ENCODE results near the gene NDST4.

The NDST4 gene

GRCh38 chr4:115058533-115058932 is 54.9 kb downstream of the NDST4 start:
- TF ChIP-seq CTCF (IDR thresholded peaks at IDR 0.05; ENCODE audit: extremely low read depth, missing control alignments): no peak
- no peak for DNase-seq (ENCODE audit: low spot score)

- DNase-seq (ENCODE audit: low spot score): no peak
- no peak for TF ChIP-seq CTCF (IDR thresholded peaks at IDR 0.05; ENCODE audit: extremely low read depth, missing control alignments)
Observed at GRCh38 chr4:115054836-115055235, 58.6 kb downstream of the NDST4 start.

GRCh38 chr4:115053313-115053712 is 60.1 kb downstream of the NDST4 start:
- no peak for TF ChIP-seq CTCF (IDR thresholded peaks at IDR 0.05; ENCODE audit: extremely low read depth, missing control alignments)
- no peak for DNase-seq (ENCODE audit: low spot score)

GRCh38 chr4:115042496-115042895 is 70.9 kb downstream of the NDST4 start:
- TF ChIP-seq CTCF (IDR thresholded peaks at IDR 0.05; ENCODE audit: extremely low read depth, missing control alignments): no peak
- no peak for DNase-seq (ENCODE audit: low spot score)

- DNase-seq (ENCODE audit: low spot score): no peak
- TF ChIP-seq CTCF (IDR thresholded peaks at IDR 0.05; ENCODE audit: extremely low read depth, missing control alignments): no peak
Observed at GRCh38 chr4:115030281-115030680, 83.1 kb downstream of the NDST4 start.

- no peak for DNase-seq (ENCODE audit: low spot score)
Observed at GRCh38 chr4:115028682-115029410, 84.6 kb downstream of the NDST4 start.

GRCh38 chr4:114999880-115000279 is 113.5 kb downstream of the NDST4 start:
- no peak for DNase-seq (ENCODE audit: low spot score)
- TF ChIP-seq CTCF (IDR thresholded peaks at IDR 0.05; ENCODE audit: extremely low read depth, missing control alignments): no peak

More at GRCh38 chr4:115028682-115029410, 84.6 kb downstream of the NDST4 start:
- TF ChIP-seq CTCF (IDR thresholded peaks at IDR 0.05; ENCODE audit: extremely low read depth, missing control alignments): no peak
